Measurements from ENCODE around the gene QDPR. TPM values are rescaled to one million over a fixed set of nuclear protein-coding genes. Genes with fewer than 3 reads are reported as not detected.

The QDPR gene
- total and polyA plus RNA-seq, 9 of the 15 experiments (the other 6 are each of a cell fraction or from before 2014, with no cell fraction given), result 5.7 to 29.7 (median 17.2) TPM

DNA sequence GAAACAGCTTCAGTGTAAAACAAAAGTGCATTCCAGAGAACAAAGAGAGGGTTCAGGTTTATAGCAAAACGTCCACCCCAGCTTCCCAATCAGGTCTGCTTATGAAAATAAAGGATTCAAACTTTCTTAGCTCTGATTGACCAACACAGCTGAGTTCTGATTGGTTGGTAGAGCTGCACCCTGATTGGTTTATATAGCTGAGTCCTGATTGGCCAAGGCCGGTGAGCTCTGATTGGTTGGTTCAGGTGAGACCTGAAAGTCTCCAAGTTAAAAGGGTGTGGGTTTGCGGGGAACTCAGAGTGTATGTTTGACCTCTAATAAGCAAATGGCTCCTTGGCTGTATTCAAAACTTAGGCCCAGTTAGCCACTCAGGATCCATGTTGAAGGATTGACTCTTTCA is 24.0 kb upstream of the QDPR start:
- no peaks in the 10 kb centered on the region for H3K4me1 ChIP-seq (replicated peaks in 1 of 2; ENCODE audit: control insufficient read depth in 2 of 2, insufficient read depth in 2 of 2, low read length in 2 of 2)
- in situ Hi-C loops (cut with MboI) (loop anchor here (25.0 kb wide), 1 partner anchor 1051 kb away; no protein-coding TSS in a partner anchor), intact Hi-C loops (cut with micrococcal nuclease) (no loop called here)
- BruUV-seq (replicated peaks), result no TSS peak
- peak; percentile 89 for ATAC-seq
- peak overlapping the region; percentile 79 for H2AFZ ChIP-seq (ENCODE audit: low read depth, low read length)
- 0 out of 3 replicates have a peak overlapping the region, but pooled peaks have one; percentile 12 for H3K27ac ChIP-seq (ENCODE audit: extremely low read depth, low read depth, low read length)
- ChIA-PET POLR2A (interaction anchor here (0.6 to 1.0 kb wide), 2 partner anchors 23 to 45 kb away, joined by 3 read pairs; no protein-coding TSS in a partner anchor), CTCF (ENCODE audit: low intra/inter-chr PET ratio) (no interaction called here)
- H3K27me3 ChIP-seq (ENCODE audit: control insufficient read depth in 2 of 2, insufficient read depth in 2 of 2, low read length in 2 of 2), result no peaks in the 10 kb centered on the region; a peak in 1 of 5 replicates
- FAIRE-seq, result peak; percentile 77
- DNase-seq (ENCODE audit: extremely low read depth in 1 of 4, low spot score in 3 of 4), result peak; percentile 45 to 54 (median 50)
- H3K4me2 ChIP-seq (ENCODE audit: insufficient read depth, low read length), result no peak overlapping the region
- H3K36me3 ChIP-seq (ENCODE audit: control insufficient read depth, insufficient read depth, low read length), result no peaks in the 10 kb centered on the region
- no peaks in the 10 kb centered on the region for H3K9me3 ChIP-seq (replicated peaks; ENCODE audit: control insufficient read depth, insufficient read depth, low read depth, low read length)
- no peaks in the 10 kb centered on the region for H3K79me2 ChIP-seq (ENCODE audit: control insufficient read depth, insufficient read depth, low read length)
- no peak overlapping the region for H3K9ac ChIP-seq (ENCODE audit: insufficient read depth in 1 of 2, low read depth in 2 of 2, low read length in 2 of 2)
- H3K4me3 ChIP-seq, result no peak overlapping the region
- no peaks in the 10 kb centered on the region for H3K9me1 ChIP-seq (ENCODE audit: control insufficient read depth, insufficient read depth, low read length)
- H4K20me1 ChIP-seq (replicated peaks; ENCODE audit: control insufficient read depth, insufficient read depth, low read length), result no peaks in the 10 kb centered on the region
- 56% methylated on average over 3 of the region's 3 CpGs for WGBS (ENCODE audit: insufficient coverage, low coverage, missing lambda C conversion rate)
- TF ChIP-seq ZNF347 (CRISPR knock-in tag; IDR thresholded peaks at IDR 0.05; ENCODE audit: low read depth) (no peak), MBD2 (IDR thresholded peaks at IDR 0.05; ENCODE audit: borderline replicate concordance, low read depth) (no peak), PCBP2 (IDR thresholded peaks at IDR 0.05; ENCODE audit: low read depth, low read length, poor library complexity, severe bottlenecking) (no peak), NFYB (IDR thresholded peaks at IDR 0.05; ENCODE audit: extremely low read depth, insufficient read length) (peak; percentile 92), SAFB2 (IDR thresholded peaks at IDR 0.05; ENCODE audit: borderline replicate concordance, low read depth, low read length, severe bottlenecking) (no peak), NONO (IDR thresholded peaks at IDR 0.05; ENCODE audit: low read depth in 2 of 2, low read length in 1 of 2) (no peak), FOS (IDR thresholded peaks at IDR 0.05; ENCODE audit: extremely low read depth, insufficient read length) (peak; percentile 58), CXXC5 (CRISPR knock-in tag; IDR thresholded peaks at IDR 0.05) (no peak), ZNF217 (CRISPR knock-in tag; IDR thresholded peaks at IDR 0.05) (no peak), PYGO2 (tag; IDR thresholded peaks at IDR 0.05) (no peak), BRD9 (IDR thresholded peaks at IDR 0.05; ENCODE audit: low read depth, partially characterized antibody) (no peak), ZNF830 (CRISPR knock-in tag; IDR thresholded peaks at IDR 0.05) (no peak), NRF1 (conservative IDR thresholded peaks at IDR 0.05 in 1 of 2, IDR thresholded peaks at IDR 0.05 in 1 of 2) (no peak), ZNF384 (IDR thresholded peaks at IDR 0.05; ENCODE audit: low read depth, low read length) (no peak), ZNF140 (CRISPR knock-in tag; IDR thresholded peaks at IDR 0.05) (no peak), RBM34 (IDR thresholded peaks at IDR 0.05; ENCODE audit: borderline replicate concordance, insufficient read depth, low read length) (no peak)
- TF ChIP-seq, protein P1, sequence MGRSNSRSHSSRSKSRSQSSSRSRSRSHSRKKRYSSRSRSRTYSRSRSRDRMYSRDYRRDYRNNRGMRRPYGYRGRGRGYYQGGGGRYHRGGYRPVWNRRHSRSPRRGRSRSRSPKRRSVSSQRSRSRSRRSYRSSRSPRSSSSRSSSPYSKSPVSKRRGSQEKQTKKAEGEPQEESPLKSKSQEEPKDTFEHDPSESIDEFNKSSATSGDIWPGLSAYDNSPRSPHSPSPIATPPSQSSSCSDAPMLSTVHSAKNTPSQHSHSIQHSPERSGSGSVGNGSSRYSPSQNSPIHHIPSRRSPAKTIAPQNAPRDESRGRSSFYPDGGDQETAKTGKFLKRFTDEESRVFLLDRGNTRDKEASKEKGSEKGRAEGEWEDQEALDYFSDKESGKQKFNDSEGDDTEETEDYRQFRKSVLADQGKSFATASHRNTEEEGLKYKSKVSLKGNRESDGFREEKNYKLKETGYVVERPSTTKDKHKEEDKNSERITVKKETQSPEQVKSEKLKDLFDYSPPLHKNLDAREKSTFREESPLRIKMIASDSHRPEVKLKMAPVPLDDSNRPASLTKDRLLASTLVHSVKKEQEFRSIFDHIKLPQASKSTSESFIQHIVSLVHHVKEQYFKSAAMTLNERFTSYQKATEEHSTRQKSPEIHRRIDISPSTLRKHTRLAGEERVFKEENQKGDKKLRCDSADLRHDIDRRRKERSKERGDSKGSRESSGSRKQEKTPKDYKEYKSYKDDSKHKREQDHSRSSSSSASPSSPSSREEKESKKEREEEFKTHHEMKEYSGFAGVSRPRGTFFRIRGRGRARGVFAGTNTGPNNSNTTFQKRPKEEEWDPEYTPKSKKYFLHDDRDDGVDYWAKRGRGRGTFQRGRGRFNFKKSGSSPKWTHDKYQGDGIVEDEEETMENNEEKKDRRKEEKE (IDR thresholded peaks at IDR 0.05; ENCODE audit: borderline replicate concordance in 1 of 2, control insufficient read depth in 1 of 2, low read depth in 2 of 2, low read length in 1 of 2), result no peak
- TF ChIP-seq, protein P2, sequence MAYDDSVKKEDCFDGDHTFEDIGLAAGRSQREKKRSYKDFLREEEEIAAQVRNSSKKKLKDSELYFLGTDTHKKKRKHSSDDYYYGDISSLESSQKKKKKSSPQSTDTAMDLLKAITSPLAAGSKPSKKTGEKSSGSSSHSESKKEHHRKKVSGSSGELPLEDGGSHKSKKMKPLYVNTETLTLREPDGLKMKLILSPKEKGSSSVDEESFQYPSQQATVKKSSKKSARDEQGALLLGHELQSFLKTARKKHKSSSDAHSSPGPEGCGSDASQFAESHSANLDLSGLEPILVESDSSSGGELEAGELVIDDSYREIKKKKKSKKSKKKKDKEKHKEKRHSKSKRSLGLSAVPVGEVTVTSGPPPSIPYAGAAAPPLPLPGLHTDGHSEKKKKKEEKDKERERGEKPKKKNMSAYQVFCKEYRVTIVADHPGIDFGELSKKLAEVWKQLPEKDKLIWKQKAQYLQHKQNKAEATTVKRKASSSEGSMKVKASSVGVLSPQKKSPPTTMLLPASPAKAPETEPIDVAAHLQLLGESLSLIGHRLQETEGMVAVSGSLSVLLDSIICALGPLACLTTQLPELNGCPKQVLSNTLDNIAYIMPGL (CRISPR knock-in tag; IDR thresholded peaks at IDR 0.05), result no peak

All from K562 (cell line).